CD4-positive, alpha-beta memory T cell (primary cell): ENCODE results near the gene CEP55. TPM values are rescaled to one million over a fixed set of nuclear protein-coding genes. Genes with fewer than 3 reads are reported as not detected.
A peak's percentile ranks its signal among the peaks of the same experiment; 100 is the strongest.

Source experiments
- CTCF ChIA-PET: fragments of 350-600 bp; sonication (Branson Sonifier 250); formaldehyde crosslinking; loops from one replicate; lab custom pipeline; 2021; ENCODE audit warnings: inconsistent platforms; ENCODE audit not compliant: partially characterized antibody; lab: Charles Lee
- POLR2A ChIA-PET: fragments of 350-600 bp; sonication (Branson Sonifier 250); formaldehyde crosslinking; loops from one replicate; lab custom pipeline; 2021; ENCODE audit not compliant: partially characterized antibody; lab: Charles Lee
- DNase-seq, 5 donors: peaks; one replicate each; pipeline versions ENCODE4 v3.0.0 to v3.0.0-alpha.2; 2020 to 2022; ENCODE audit warnings: mixed read lengths in 1 of 5
- H3K27ac ChIP-seq: one replicate; pipeline ENCODE4 v1.7.0; 2013; ENCODE audit warnings: low read depth, low read length
- H3K27me3 ChIP-seq: 2 replicates; pipeline ENCODE4 v1.7.0; 2013; ENCODE audit warnings: mild to moderate bottlenecking, low read length, moderate library complexity; ENCODE audit not compliant: insufficient read depth
- H3K36me3 ChIP-seq: 2 replicates; pipeline ENCODE4 v1.7.0; 2013; ENCODE audit warnings: mild to moderate bottlenecking, low read length, moderate library complexity; ENCODE audit not compliant: insufficient read depth
- H3K4me1 ChIP-seq: 2 replicates; pipeline ENCODE4 v1.7.0; 2013; ENCODE audit warnings: mild to moderate bottlenecking, low read length, moderate library complexity; ENCODE audit not compliant: insufficient read depth
- H3K4me3 ChIP-seq, 2 donors: one replicate each; pipeline ENCODE4 v1.7.0; 2013; ENCODE audit warnings: low read length in 2 of 2, mild to moderate bottlenecking in 1 of 2
- H3K9me3 ChIP-seq, 2 donors: one replicate each; pipeline ENCODE4 v1.7.0; 2013; ENCODE audit warnings: low read length in 2 of 2, control low read depth in 1 of 2; ENCODE audit not compliant: control insufficient read depth in 1 of 2
- H3K27ac Mint-ChIP-seq, 7 donors: one replicate each; pipeline ENCODE4 v1.8.0; 2020 to 2021; ENCODE audit warnings: mixed read lengths in 7 of 7, mild to moderate bottlenecking in 6 of 7, inconsistent platforms in 3 of 7, moderate library complexity in 3 of 7
- H3K27me3 Mint-ChIP-seq, 2 donors: one replicate each; pipeline ENCODE4 v1.8.0; 2020 to 2021; ENCODE audit warnings: mixed read lengths in 2 of 2
- H3K36me3 Mint-ChIP-seq, 2 donors: one replicate each; pipeline ENCODE4 v1.8.0; 2020 to 2021; ENCODE audit warnings: mixed read lengths in 2 of 2, inconsistent platforms in 1 of 2, mild to moderate bottlenecking in 1 of 2
- H3K4me1 Mint-ChIP-seq, 4 donors: one replicate each; pipeline ENCODE4 v1.8.0; 2020 to 2021; ENCODE audit warnings: mixed read lengths in 4 of 4, mild to moderate bottlenecking in 1 of 4
- H3K4me3 Mint-ChIP-seq, 8 donors: one replicate each; pipeline ENCODE4 v1.8.0; 2020 to 2021; ENCODE audit warnings: mixed read lengths in 8 of 8, mild to moderate bottlenecking in 7 of 8, moderate library complexity in 6 of 8, inconsistent platforms in 3 of 8
- H3K9me3 Mint-ChIP-seq, 8 donors: one replicate each; pipeline ENCODE4 v1.8.0; 2020 to 2021; ENCODE audit warnings: mixed read lengths in 8 of 8, mild to moderate bottlenecking in 5 of 8, inconsistent platforms in 3 of 8, moderate library complexity in 1 of 8
- intact Hi-C: fragments of 100-400 bp; cut with micrococcal nuclease; formaldehyde crosslinking; loops from one replicate; pipeline ENCODE4 v1.15.1; 2023
- polyA plus RNA-seq, 2 donors: library from polyadenylated mRNA; unstranded; fragments of 300-500 nt; fragmentation: Illumina TruSeq; gene quantifications; one replicate each; pipeline ENCODE4 v1.2.3, GENCODE V29; 2021
- total RNA-seq, 2 experiments: library from RNA; stranded (reverse); gene quantifications; one replicate each; pipeline ENCODE4 v1.2.3, GENCODE V29; 2021

Gene CEP55
- total and polyA plus RNA-seq, 4 experiments from 2014 or later = 0.17 to 0.69 (median 0.33) TPM

GRCh38 chr10:93456480-93456879 lies 39.9 kb upstream of the CEP55 start:
- CTCF ChIA-PET = interaction anchor here (0.6 to 1.4 kb wide), 4 partner anchors 15 to 80 kb away, joined by 3 to 5 read pairs (median 4); partner anchors contain the start of gene MYOF
- DNase-seq = no peak
- Histone ChIP-seq H3K4me1 (peaks cover 7% of the 10 kb centered on the region), H3K4me3 (no peak overlapping the region), H3K27me3 (no peaks in the 10 kb centered on the region), H3K27ac (no peak overlapping the region), H3K9me3 (no peaks in the 10 kb centered on the region), H3K36me3 (no peaks in the 10 kb centered on the region)
- Mint-ChIP-seq H3K4me3 (no peak overlapping the region), H3K27ac (peak overlapping the region in 1 of 7 donors; percentile 21), H3K36me3 (no peaks in the 10 kb centered on the region), H3K9me3 (no peaks in the 10 kb centered on the region), H3K27me3 (peaks cover 0 to 2% of the 10 kb centered on the region in 2 donors), H3K4me1 (peaks cover 5 to 14% (median 10%) of the 10 kb centered on the region in 4 donors)
- POLR2A ChIA-PET = no interaction called here
- intact Hi-C loops = no loop called here

- no peak overlapping the region for H3K4me3 ChIP-seq
- no peak overlapping the region for H3K27ac Mint-ChIP-seq
- no peaks in the 10 kb centered on the region for H3K9me3 Mint-ChIP-seq
- no peak overlapping the region for H3K27ac ChIP-seq
- no peak overlapping the region for H3K4me3 Mint-ChIP-seq
- H3K36me3 Mint-ChIP-seq = no peaks in the 10 kb centered on the region
- no peak for DNase-seq
- H3K4me1 ChIP-seq = peaks cover 12% of the 10 kb centered on the region
- intact Hi-C loops = no loop called here
- peaks cover 0 to 11% (median 5%) of the 10 kb centered on the region in 4 donors for H3K4me1 Mint-ChIP-seq
- CTCF ChIA-PET = interaction anchor here (1.4 kb wide), 2 partner anchors 14 to 81 kb away, joined by 4 to 5 read pairs; no protein-coding TSS in a partner anchor
- H3K36me3 ChIP-seq = no peaks in the 10 kb centered on the region
- no peaks in the 10 kb centered on the region for H3K9me3 ChIP-seq
- H3K27me3 ChIP-seq = no peaks in the 10 kb centered on the region
- POLR2A ChIA-PET = no interaction called here
- peaks cover 0 to 2% of the 10 kb centered on the region in 2 donors for H3K27me3 Mint-ChIP-seq
These were observed 38.9 kb upstream of the CEP55 start for GRCh38 chr10:93457511-93457910.

- H3K27me3 ChIP-seq = no peaks in the 10 kb centered on the region
- no peak for DNase-seq
- Mint-ChIP-seq H3K27ac (peak overlapping the region in 2 of 7 donors; percentile 64 to 68), H3K27me3 (peaks cover 0 to 2% of the 10 kb centered on the region in 2 donors), H3K36me3 (no peaks in the 10 kb centered on the region), H3K9me3 (peaks cover 0 to 2% (median 0%) of the 10 kb centered on the region in 8 donors), H3K4me1 (peaks cover 5 to 18% (median 11%) of the 10 kb centered on the region in 4 donors), H3K4me3 (no peak overlapping the region)
- H3K27ac ChIP-seq = no peak overlapping the region
- H3K9me3 ChIP-seq = no peaks in the 10 kb centered on the region
- H3K36me3 ChIP-seq = no peaks in the 10 kb centered on the region
- no peak overlapping the region for H3K4me3 ChIP-seq
- peaks cover 17% of the 10 kb centered on the region for H3K4me1 ChIP-seq
- intact Hi-C loops = no loop called here
- POLR2A ChIA-PET = no interaction called here
- CTCF ChIA-PET = interaction anchor here (0.6 to 1.3 kb wide), 2 partner anchors 23 to 82 kb away, joined by 3 to 5 read pairs; partner anchors contain the start of gene MYOF
These were observed 37.6 kb upstream of the CEP55 start for GRCh38 chr10:93458821-93459257.

GRCh38 chr10:93459466-93459865 lies 36.9 kb upstream of the CEP55 start:
- Mint-ChIP-seq H3K36me3 (no peaks in the 10 kb centered on the region), H3K4me1 (peaks cover 5 to 23% (median 12%) of the 10 kb centered on the region in 4 donors), H3K9me3 (peaks cover 0 to 2% (median 0%) of the 10 kb centered on the region in 8 donors), H3K27ac (peak overlapping the region in 1 of 7 donors; percentile 21), H3K4me3 (no peak overlapping the region), H3K27me3 (peaks cover 0 to 2% of the 10 kb centered on the region in 2 donors)
- H3K4me3 ChIP-seq = no peak overlapping the region
- no peaks in the 10 kb centered on the region for H3K36me3 ChIP-seq
- DNase-seq = no peak
- peaks cover 17% of the 10 kb centered on the region for H3K4me1 ChIP-seq
- no peaks in the 10 kb centered on the region for H3K27me3 ChIP-seq
- intact Hi-C loops = no loop called here
- POLR2A ChIA-PET = no interaction called here
- CTCF ChIA-PET = interaction anchor here (0.6 to 1.3 kb wide), 2 partner anchors 22 to 83 kb away, joined by 3 to 5 read pairs; partner anchors contain the start of gene MYOF
- no peak overlapping the region for H3K27ac ChIP-seq
- no peaks in the 10 kb centered on the region for H3K9me3 ChIP-seq

GRCh38 chr10:93461109-93461806 lies 35.2 kb upstream of the CEP55 start:
- peak overlapping the region in 1 of 8 donors; percentile 19 for H3K4me3 Mint-ChIP-seq
- Histone ChIP-seq H3K27ac (no peak overlapping the region), H3K4me1 (peaks cover 17% of the 10 kb centered on the region), H3K4me3 (no peak overlapping the region), H3K36me3 (no peaks in the 10 kb centered on the region), H3K27me3 (no peaks in the 10 kb centered on the region), H3K9me3 (no peaks in the 10 kb centered on the region)
- intact Hi-C loops = no loop called here
- peaks cover 0 to 2% (median 0%) of the 10 kb centered on the region in 8 donors for H3K9me3 Mint-ChIP-seq
- ChIA-PET POLR2A (interaction anchor here (1.3 kb wide), 1 partner anchor 48 kb away, joined by 4 read pairs; no protein-coding TSS in a partner anchor), CTCF (interaction anchor here (1.2 to 1.5 kb wide), 2 partner anchors 21 to 75 kb away, joined by 3 to 5 read pairs; partner anchors contain the start of gene MYOF)
- no peak for DNase-seq
- H3K27ac Mint-ChIP-seq = peak overlapping the region in 2 of 7 donors; percentile 8 to 41
- peaks cover 5 to 23% (median 12%) of the 10 kb centered on the region in 4 donors for H3K4me1 Mint-ChIP-seq
- peaks cover 0 to 2% of the 10 kb centered on the region in 2 donors for H3K27me3 Mint-ChIP-seq
- no peaks in the 10 kb centered on the region for H3K36me3 Mint-ChIP-seq

- Mint-ChIP-seq H3K9me3 (peaks cover 0 to 2% (median 0%) of the 10 kb centered on the region in 8 donors), H3K4me3 (no peak overlapping the region), H3K27ac (no peak overlapping the region), H3K36me3 (no peaks in the 10 kb centered on the region), H3K4me1 (peaks cover 5 to 23% (median 12%) of the 10 kb centered on the region in 4 donors), H3K27me3 (peaks cover 0 to 2% of the 10 kb centered on the region in 2 donors)
- Histone ChIP-seq H3K27me3 (no peaks in the 10 kb centered on the region), H3K4me3 (no peak overlapping the region), H3K4me1 (peaks cover 17% of the 10 kb centered on the region), H3K36me3 (no peaks in the 10 kb centered on the region), H3K9me3 (no peaks in the 10 kb centered on the region), H3K27ac (no peak overlapping the region)
- intact Hi-C loops = no loop called here
- ChIA-PET POLR2A (interaction anchor here (1.3 kb wide), 1 partner anchor 48 kb away, joined by 4 read pairs; no protein-coding TSS in a partner anchor), CTCF (interaction anchor here (1.2 to 1.5 kb wide), 2 partner anchors 20 to 76 kb away, joined by 3 to 5 read pairs; partner anchors contain the start of gene MYOF)
- no peak for DNase-seq
These were observed 34.6 kb upstream of the CEP55 start for GRCh38 chr10:93461807-93462178.

- no peak overlapping the region for H3K27ac Mint-ChIP-seq
- intact Hi-C loops = no loop called here
- Histone ChIP-seq H3K27me3 (no peaks in the 10 kb centered on the region), H3K27ac (no peak overlapping the region), H3K36me3 (no peaks in the 10 kb centered on the region), H3K4me3 (no peak overlapping the region), H3K4me1 (peaks cover 17% of the 10 kb centered on the region), H3K9me3 (no peaks in the 10 kb centered on the region)
- ChIA-PET CTCF (interaction anchor here (1.1 to 1.6 kb wide), 3 partner anchors 20 to 103 kb away, joined by 3 to 11 read pairs (median 3); partner anchors contain the start of gene MYOF), POLR2A (interaction anchor here (0.8 to 1.3 kb wide), 3 partner anchors 49 to 71 kb away, joined by 3 to 4 read pairs (median 4); no protein-coding TSS in a partner anchor)
- H3K9me3 Mint-ChIP-seq = peaks cover 0 to 2% (median 0%) of the 10 kb centered on the region in 8 donors
- H3K36me3 Mint-ChIP-seq = no peaks in the 10 kb centered on the region
- no peak for DNase-seq
- peaks cover 0 to 2% of the 10 kb centered on the region in 2 donors for H3K27me3 Mint-ChIP-seq
- no peak overlapping the region for H3K4me3 Mint-ChIP-seq
- H3K4me1 Mint-ChIP-seq = peaks cover 5 to 23% (median 12%) of the 10 kb centered on the region in 4 donors
These were observed 34.0 kb upstream of the CEP55 start for GRCh38 chr10:93462371-93462770.
